ENCODE data around the gene PSMD9.
"Not testable (repeated sequence)": the region's sequence is repeated elsewhere in the genome, so short reads cannot be mapped to it uniquely, and the experiment has no call there.

PSMD9 gene

GRCh38 chr12:121888478-121889273, at the start of gene PSMD9:
Gene PSMD9 (plus strand): TSS chr12:121888790. CDS start chr12:121888857, 67 bp downstream.
- DNase-seq (ENCODE audit: low read depth): peak; percentile 99

GRCh38 chr12:121839106-121839992, 49.2 kb upstream of the PSMD9 start:
- peak; percentile 100 for DNase-seq (ENCODE audit: low read depth)

- DNase-seq (ENCODE audit: low read depth): no peak
Observed at GRCh38 chr12:121839993-121840761, 48.4 kb upstream of the PSMD9 start.

- no peak for DNase-seq (ENCODE audit: low read depth)
Observed at GRCh38 chr12:121843236-121843982, 45.2 kb upstream of the PSMD9 start.

- DNase-seq (ENCODE audit: low read depth): no peak
Observed at GRCh38 chr12:121845701-121846100, 42.9 kb upstream of the PSMD9 start.

GRCh38 chr12:121849211-121849610, 39.4 kb upstream of the PSMD9 start:
- DNase-seq (ENCODE audit: low read depth): no peak

- DNase-seq (ENCODE audit: low read depth): no peak
Observed at GRCh38 chr12:121849665-121850064, 38.9 kb upstream of the PSMD9 start.

GRCh38 chr12:121852392-121852791, 36.2 kb upstream of the PSMD9 start:
- DNase-seq (ENCODE audit: low read depth): not testable (repeated sequence)

- no peak for DNase-seq (ENCODE audit: low read depth)
Observed at GRCh38 chr12:121857322-121858246, 31.0 kb upstream of the PSMD9 start.

- no peak for DNase-seq (ENCODE audit: low read depth)
Observed at GRCh38 chr12:121858318-121858661, 30.3 kb upstream of the PSMD9 start.

GRCh38 chr12:121858662-121859572, 29.7 kb upstream of the PSMD9 start, which contains the start of gene HPD:
Gene HPD (minus strand): TSS chr12:121858859. CDS start chr12:121858823, 36 bp downstream.
- DNase-seq (ENCODE audit: low read depth): no peak

GRCh38 chr12:121860257-121860656, 28.3 kb upstream of the PSMD9 start:
- no peak for DNase-seq (ENCODE audit: low read depth)

GRCh38 chr12:121860699-121861098, 27.9 kb upstream of the PSMD9 start:
- not testable (repeated sequence) for DNase-seq (ENCODE audit: low read depth)

- DNase-seq (ENCODE audit: low read depth): no peak
Observed at GRCh38 chr12:121861636-121862254, 26.8 kb upstream of the PSMD9 start.

GRCh38 chr12:121866331-121866730, 22.3 kb upstream of the PSMD9 start:
- DNase-seq (ENCODE audit: low read depth): no peak

GRCh38 chr12:121869229-121869628, 19.4 kb upstream of the PSMD9 start:
- DNase-seq (ENCODE audit: low read depth): not testable (repeated sequence)

GRCh38 chr12:121871467-121871866, 17.1 kb upstream of the PSMD9 start:
- no peak for DNase-seq (ENCODE audit: low read depth)

GRCh38 chr12:121872546-121873215, 15.9 kb upstream of the PSMD9 start:
- DNase-seq (ENCODE audit: low read depth): peak; percentile 25
